ENCODE measurements around the gene CDCA7.
A peak's percentile ranks its signal among the peaks of the same experiment; 100 is the strongest.
"Not testable (repeated sequence)": the region's sequence is repeated elsewhere in the genome, so short reads cannot be mapped to it uniquely, and the experiment has no call there.

The CDCA7 gene

DNA sequence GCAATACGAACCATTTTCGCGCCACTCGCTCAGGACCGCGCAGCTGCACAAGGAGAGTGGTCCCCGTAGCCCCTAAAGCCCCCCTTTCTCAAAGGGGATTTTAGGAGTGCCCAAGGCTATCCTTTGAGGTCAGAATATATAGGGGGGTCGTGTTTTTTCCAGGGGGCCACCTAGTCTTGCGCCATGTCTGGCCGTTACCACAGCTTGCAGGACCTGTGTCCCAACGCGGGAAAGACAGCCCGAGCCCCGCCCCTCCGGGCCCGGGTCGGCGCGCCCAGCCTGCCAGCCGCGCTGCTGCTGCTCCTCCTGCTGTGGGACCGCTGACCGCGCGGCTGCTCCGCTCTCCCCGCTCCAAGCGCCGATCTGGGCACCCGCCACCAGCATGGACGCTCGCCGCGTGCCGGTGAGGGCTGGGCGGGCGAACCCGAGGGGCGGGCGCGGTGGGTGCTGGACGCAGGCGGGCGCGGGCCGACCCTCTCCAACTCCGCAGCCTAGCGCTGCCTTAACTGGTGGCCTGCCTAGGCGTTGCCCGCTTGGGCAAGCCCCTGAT lies at the start of gene CDCA7:
Gene CDCA7 (plus strand): TSS at position 291 of the 550 bp plus-strand sequence. CDS start 92 bp downstream, at position 383.
- DNase-seq: peak; percentile 91

DNA sequence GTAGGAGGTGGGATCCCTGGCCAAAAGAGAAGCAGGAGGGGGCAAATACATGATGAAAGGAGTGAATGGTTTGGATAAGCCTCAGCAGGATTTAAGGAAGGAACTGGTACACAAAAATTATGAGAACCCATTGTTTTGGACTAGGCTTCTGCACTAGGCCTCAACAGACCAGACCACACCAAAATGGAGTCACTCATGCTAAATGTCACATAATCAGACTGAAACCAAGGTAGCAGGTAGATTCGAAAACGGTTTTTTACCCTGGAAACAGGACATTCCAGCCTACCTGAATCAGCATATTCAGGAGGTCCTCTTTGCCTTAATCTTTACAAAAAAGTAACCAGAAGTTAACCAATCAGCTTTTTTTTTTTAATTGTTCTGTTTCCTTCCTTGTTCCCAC lies 49.4 kb upstream of the CDCA7 start:
- DNase-seq: no peak

DNA sequence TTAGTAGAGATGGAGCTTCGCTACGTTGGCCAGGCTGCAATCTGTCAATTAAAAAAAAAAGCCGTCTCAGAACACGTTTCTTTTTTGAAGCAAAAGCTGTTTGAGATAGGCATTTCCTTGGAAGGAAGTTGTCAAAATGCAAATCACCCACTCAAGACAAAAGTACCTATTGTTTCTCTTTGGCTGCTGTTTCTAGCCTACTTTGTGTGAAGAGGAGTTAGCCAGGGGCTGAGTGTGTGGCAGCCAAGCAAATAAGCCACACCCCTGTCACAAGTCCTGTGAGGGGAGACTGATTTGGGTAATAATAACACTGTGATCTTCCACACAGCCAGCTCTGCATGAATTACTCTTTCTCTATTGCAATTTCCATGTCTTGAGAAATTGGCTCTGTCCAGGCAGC lies 47.4 kb upstream of the CDCA7 start:
- DNase-seq: no peak

DNA sequence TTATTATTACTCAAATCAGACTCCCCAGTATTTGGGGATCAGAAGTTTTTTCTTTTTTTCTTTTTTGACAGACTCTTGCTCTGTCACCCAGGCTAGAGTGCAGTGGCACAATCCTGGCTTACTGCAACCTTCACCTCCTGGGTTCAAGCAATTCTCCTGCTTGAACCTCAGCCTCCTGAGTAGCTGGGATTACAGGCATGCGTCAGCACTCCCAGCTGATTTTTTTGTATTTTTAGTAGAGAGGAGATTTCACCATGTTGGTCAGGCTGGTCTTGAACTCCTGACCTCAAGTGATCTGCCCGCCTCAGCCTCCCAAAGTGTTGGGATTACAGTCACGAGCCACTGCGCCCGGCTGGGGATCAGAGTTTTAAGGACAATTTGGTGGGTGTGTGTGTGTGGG lies 45.3 kb upstream of the CDCA7 start:
- DNase-seq: not testable (repeated sequence)

DNA sequence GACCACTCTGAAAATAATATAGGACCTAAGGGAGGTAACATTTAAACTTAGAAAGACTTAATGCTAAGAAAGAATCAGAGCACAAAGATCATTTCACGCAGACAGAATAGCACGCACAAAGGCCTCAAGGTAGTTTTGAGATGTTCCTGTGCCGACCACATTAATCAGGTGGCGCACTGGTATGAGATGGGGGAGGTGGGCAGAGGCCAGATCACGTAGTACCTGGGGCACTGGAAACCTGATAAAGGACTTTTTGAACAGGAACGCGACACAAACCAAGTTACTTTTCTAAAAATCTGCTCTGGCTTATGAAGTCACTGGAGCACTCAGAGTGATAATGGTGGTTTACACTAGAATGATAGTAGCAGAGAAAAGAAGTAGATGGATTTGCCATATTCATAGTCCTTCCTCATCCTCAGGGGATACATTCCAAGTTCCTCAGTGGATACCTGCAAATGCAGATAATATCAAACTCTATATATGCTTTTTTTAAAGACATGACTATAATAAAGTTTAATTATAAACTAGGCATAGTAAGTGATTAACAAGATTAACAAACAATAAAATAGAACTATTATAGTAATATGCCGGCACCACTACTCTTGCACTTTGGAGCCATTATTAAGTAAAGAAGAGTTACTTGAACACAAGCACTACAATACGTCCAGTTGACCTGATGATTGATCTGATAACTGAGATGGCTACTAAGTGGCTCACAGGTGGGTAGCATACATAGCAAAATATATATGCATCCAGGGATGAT lies 42.6 kb upstream of the CDCA7 start:
- DNase-seq: no peak

DNA sequence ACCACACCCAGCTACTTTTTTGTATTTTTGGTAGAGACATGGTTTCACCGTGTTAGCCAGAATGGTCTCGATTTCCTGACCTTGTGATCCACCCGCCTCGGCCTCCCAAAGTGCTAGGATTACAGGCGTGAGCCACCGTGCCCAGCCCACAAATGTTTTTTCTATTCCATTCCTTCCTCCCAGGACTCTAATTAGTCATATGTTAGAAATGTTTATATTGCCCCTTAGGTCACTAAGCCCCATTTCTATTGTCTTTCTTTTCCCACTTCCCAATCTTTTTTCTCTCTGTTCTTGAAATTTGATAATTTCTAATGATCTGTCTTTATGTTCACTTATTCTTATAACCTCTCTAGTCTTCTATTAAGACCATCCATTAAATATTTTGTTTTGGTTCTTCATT lies 31.3 kb upstream of the CDCA7 start:
- DNase-seq: no peak

DNA sequence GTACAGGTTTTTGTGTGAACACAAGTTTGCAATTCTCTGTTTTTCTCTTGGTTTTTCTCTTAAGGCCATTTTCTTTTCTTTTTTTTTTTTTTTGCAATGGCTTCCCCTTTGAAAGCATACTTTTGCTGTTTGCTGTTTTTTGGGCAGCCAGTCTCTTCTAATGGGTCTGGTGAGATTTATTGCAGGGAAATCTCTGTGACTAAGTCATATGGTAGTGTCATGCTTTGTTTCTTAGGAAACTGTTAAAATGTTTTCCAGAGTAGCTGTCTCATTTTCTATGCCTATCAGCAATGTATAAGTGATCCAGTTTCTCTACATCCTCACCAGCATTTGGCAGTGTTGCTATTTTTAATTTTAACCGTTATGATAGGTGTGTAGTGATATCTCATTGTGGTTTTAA lies 27.9 kb upstream of the CDCA7 start:
- no peak for DNase-seq

DNA sequence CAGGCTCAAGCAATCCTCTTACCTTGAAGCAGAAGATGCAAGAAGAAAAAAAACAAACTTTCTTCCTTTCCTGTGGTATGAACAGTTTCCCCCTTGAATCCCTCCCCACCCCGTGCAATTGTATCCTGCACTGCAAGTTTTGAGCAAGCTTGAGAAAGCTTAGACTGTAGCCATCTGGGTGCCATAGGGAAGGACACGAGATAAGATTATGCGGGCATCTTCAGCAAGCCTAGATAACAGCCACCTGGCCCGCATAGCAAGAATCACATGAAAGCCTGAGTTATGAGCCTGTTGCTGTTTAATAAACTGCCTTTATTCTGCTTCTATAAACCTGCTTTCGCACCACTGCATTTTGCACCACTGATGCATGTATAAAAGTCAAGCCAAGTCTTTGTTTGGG lies 27.3 kb upstream of the CDCA7 start:
- DNase-seq: no peak

DNA sequence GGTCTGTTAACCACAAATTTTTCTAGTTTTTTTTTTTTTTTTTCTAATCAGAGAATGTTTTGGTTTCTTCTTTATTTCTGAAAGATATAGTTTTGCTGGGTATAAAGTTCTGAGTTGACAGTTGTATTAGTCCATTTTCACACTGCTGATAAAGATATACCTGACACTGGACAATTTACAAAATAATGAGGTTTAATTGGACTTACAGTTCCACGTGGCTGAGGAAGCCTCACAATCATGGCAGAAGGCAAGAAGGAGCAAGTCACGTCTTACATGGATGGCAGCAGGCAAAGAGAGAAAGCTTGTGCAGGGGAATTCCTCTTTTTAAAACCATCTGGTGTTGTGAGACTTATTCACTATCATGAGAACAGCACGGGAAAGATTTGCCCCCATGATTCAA lies 21.7 kb upstream of the CDCA7 start:
- DNase-seq: not testable (repeated sequence)

DNA sequence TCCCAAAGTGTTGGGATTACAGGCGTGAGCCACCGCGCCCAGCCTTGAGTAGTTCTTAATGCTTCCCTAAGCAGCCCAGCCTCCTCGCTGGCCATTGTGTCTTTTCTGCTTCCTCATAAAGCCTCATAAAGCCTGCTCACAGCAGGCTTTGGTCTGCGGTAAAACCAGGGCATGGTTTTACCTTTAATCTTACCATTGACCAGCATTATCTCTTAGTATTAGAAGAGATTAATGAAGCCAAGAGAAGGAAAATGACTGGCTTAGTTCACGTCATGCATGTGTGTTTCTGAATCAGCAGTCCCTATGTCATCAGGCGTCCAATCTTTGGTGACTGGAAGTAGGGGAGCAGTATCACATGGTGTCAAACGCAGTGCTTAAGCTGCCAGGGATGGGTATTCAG lies 14.9 kb upstream of the CDCA7 start:
- DNase-seq: no peak

DNA sequence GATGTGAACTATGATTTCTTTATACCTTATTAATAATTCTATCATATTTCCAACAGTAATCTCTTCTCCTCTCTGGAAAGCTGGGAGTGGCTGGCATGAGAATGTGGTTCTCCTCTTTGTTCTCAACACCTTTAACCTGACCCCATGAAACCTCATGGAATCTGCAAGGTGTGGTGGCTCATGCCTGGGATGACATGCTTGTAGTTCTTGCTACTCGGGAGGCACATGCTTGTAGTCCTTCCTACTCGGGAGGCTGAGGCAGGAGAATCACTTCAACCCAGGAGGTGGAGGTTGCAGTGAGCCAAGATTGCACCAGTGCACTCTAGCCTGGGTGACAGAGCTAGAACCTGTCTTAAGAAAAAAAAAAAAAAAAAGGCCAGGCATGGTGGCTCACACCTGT lies 10.8 kb upstream of the CDCA7 start:
- DNase-seq: no peak

DNA sequence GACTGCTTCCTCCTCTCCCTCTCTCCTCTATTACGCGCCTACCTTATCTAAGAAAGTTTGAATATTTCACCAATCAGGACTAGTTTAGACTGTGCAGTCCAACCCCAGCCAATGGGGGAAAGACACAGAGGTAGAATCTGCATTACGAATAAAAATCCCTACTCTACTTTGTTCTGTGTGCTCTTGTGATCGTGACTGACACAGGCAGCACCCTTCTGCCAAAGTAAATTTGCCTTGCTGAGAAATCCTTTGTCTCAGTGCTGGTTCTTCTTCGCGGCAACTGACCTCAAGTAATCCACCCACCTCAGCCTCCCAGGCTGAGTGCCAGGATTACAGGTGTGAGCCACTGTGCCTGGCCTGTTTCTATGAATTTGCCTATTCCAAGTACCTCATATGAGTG lies 8.6 kb upstream of the CDCA7 start:
- DNase-seq: no peak

DNA sequence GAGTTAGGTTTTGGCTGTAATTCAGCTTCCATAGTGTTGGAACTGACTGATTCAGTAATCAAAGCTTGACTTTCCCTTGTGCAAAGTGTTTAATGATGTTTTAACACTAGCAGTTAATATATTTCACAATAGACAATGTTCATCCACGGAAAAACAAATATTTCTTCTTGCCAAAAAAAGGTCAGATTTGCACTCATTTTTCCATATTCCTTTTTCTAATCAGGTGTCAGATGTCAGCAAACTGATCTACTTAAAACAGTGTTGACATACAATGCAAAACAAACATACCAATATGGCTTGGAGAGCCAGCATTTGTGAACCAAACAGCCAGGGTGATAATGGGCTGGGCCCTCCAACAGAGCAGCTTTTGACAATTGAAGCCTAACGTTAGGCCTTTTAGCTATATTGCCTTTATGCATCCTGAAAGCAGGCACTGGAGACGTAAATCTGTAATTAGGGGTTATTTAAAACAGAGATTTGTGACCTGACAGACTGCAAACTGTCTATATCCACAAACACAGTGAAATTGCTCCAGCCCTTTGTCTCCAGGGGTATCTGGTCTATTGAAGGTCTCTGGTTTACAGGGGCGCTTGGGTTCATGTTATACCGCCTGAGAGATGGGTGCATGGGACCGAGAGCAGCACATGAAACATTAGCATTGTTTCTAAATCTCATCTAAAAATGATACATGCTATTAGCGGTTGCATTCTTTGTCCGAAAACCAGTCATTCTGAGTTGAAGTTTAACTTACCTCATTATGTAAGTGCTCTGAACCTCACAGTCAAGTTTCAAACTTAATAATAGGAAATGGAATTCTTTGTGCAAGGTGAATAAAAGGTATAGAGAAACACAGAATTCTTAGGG lies 7.1 kb upstream of the CDCA7 start:
- no peak for DNase-seq

DNA sequence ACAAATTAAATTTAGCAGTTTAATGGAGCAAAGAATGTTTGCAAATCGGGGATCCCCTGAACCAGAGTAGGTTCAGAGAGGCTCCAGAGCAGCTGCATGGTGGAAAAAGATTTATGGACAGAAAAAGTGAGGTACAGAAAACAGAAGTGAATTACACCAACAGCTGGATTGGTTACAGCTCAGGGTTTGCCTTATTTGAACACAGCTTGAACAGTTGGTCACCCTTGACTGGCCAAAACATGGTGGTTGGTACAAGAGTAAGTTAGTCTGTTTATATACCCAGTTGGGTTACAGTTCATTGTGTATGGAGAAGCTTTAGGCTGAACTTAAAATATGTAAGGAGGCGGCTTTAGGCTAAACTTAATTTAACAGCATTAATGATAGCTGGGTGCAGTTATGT lies 5.4 kb upstream of the CDCA7 start:
- DNase-seq: no peak

DNA sequence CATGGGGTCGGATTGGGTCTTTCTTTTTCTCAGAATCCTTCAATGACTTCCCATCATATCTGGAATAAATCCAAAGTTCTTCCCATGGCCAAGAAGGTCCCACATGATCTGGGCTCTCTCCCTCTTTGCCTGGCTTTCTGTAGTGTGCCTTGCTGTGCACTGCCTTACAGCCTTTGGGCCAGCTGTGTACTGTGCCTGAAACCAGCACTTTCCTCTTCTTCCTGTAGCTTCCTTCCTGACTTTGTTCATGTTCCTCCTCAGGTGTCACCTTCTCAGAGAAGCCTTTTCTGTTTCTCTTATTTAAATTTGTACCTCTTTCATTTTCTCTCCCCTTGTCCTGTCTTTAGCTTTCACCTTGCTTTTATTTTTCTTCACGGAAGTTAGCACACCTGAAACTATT lies 4.3 kb upstream of the CDCA7 start:
- no peak for DNase-seq

DNA sequence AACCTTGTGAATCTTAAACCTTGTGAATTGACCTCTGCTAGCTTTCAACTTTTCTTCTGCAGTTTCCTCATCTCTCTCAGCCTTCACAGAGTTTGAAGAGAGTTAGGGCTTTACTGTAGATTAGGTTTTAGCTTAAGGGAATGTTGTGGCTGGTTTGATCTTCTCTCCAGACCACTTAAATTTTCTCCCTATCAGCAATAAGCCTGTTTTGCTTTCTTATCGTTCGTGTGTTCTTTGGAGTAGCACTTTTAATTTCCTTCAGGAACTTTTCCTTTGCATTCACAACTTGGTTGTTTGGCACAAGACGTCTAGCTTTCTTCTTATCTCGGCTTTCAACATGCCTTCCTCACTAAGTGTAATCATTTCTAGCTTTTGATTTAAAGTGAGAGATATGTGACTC lies 2.8 kb upstream of the CDCA7 start:
- peak; percentile 17 for DNase-seq

DNA sequence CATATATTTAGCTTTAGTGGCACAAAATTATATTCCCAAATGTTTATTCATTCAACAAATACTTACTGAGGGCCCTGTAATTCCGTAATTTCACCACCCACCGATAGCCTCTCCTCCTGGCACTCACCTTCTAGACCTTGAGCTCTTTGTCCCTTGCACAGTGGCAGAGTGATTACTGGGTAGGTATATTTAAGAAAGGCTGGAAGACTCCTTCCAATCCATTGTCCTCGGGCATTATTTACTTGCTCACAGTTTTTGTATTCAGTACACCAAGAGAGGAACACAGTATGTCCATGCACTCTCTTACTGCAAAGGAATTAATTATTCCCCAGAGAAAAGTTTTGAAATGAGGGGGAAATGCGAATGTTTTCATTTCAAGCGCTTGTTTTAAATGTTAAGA lies 1.1 kb upstream of the CDCA7 start:
- DNase-seq: peak; percentile 45

DNA sequence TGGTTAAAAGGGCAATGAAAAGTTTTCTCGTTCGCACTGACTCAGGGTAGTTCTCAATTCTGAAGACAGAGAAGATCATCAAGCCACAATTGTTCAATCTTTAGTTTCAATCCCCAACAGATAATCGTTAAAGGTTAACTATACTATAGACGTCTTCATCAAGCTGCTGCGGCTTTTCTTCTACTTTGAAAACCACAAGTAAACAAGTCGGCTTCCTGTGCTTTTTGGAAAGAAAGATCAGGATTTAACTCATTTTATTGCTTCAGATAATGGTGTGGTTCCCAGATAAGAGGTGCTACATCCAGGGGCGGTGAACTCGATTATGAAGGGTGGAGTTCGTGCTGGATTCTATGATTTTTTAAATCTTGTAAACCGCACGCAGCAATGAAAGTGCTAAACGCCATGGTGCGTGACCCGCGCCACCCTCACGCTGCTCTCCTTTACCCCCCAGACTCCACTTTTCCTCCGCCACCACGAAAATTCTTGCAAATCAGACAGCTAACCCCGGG lies 545 bp upstream of the CDCA7 start:
- DNase-seq: peak; percentile 84

DNA sequence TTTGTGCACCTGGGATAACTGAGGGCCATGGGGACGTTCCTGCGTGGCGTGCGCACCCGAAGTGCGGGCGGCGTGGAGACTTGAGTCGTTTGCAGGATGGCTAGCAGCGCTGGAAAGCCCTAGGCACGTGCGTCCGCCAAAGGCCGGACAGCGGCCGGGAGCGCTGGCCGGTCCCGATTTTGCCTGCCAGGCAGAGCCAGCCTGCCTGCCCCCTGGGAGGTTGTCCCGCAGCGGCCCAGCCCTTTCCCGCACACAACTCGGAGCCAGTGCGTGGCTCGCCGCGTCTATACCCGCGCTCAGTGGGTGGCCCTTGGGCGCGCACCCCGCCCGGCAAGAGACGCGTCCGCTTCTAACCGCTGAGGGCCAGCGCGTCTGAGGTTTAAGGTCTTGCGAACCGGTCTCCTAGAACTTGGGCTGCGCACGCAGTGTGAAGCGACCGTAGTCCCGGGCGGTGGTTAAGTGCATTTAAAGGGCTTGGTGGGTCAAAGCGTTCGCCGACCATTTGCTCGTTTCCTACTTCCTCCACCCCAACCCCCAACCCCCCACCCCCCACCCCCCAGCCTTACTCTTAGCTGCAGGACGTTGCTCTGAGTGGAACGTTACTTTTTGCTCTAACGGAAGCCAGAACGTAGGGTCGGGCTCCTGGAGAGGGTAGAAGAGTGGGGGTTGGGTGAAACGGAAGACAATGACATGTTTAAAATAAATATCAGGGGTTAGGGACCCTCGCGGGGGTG lies 627 bp downstream of the CDCA7 start:
- peak; percentile 77 for DNase-seq

DNA sequence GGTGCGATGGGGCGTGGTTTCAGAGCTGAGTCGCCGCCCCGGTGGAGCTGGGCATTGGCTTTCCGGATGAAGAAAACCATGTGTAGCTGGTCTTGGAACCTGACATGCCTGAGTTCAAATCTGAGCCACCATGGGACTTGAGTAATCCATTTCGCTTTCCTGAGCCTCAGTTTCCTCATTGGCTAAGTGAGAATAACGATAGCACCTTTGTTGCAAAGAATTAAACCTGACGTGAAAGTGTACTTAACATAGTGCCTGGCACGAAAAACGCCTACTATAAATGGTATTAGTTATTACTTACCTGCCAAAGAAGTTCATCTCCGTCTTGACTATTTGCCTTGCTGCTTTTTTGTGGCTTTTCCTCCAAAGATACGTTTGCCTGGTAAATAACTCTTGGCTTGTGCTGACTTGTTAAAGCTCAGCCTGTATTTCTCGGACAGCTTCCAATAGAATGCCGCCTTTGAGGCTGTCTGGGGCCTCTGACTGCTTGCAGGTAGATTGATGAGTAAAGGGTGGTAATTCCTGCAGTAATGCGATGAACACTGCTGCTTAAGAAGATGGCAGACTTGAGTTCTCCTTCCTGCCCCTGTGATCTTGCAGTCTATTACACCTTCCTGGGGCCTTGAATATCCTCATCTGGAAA lies 1.3 kb downstream of the CDCA7 start:
- no peak for DNase-seq

DNA sequence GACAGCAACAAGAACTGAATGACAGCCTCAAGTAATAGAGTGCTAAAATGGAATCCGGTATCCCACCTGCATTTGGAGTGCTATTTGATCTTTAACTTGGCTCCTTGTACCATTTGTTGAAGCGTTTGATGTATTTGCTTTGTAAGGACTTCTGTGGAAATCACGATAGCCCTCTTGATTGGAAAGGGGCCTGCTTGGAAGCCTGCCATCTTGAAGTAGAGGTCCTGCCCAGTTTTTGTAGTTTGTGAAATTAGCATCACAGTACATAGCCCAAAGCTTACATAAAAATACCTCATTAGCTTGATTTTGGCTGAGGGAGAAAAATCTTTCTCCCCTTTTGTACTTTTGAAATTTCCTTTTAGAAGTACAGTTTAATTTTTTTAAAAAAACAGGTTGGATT lies 2.7 kb downstream of the CDCA7 start:
- DNase-seq: no peak

DNA sequence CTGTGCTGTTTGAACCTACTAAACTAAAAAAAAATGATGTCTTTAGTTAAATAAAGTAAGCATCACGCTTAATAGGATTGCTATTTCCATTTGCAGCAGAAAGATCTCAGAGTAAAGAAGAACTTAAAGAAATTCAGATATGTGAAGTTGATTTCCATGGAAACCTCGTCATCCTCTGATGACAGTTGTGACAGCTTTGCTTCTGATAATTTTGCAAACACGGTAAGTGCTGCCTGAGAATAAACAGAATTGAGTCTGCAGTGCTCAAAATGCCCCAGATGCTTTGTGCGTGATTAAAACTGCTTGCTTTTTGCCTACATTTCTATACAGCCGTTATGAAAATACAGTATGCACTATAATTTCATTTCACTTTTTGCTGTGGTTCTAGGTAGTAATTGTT lies 3.9 kb downstream of the CDCA7 start:
- no peak for DNase-seq

DNA sequence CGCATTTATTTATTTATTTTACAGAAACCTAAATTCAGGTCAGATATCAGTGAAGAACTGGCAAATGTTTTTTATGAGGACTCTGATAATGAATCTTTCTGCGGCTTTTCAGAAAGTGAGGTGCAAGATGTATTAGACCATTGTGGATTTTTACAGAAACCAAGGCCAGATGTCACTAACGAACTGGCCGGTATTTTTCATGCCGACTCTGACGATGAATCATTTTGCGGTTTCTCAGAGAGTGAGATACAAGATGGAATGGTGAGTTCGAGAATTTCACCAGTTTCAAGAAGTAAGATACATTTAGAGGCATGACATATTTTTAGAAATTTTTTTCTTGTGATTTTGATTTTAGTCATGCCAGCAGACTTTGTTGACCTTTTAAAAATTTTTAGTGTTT lies 4.6 kb downstream of the CDCA7 start:
- DNase-seq: no peak
